ENCODE results near the gene RASA2.

RASA2 gene

DNA sequence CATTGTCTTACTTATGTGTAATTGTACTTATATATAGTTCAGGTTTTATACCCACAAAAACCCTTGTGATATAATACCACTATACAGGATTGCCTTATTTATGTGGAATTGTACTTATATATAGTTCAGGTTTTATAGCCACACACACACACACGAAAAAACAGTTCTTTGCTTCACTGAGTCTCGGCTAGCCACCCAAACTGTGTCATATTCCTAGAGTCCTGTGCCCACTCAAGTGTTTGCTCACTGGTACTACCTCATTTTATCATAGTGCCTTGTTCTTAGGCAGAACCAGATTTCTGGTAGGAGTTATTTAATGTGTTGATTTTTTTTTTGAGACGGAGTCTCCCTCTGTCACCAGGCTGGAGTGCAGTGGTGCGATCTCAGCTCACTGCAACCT, 12.5 kb downstream of the RASA2 start:
- H3K36me3 ChIP-seq (replicated peaks; ENCODE audit: insufficient read depth, low read length), result no peaks in the 10 kb centered on the region; the same call in 1 of the 2 replicates
- TF ChIP-seq EZH2phosphoT487 (IDR thresholded peaks at IDR 0.05; ENCODE audit: low read length) (no peak), EZH2 (optimal IDR thresholded peaks at IDR 0.05; ENCODE audit: low read depth, low read length) (no peak)
- TF ChIP-seq, protein P1, sequence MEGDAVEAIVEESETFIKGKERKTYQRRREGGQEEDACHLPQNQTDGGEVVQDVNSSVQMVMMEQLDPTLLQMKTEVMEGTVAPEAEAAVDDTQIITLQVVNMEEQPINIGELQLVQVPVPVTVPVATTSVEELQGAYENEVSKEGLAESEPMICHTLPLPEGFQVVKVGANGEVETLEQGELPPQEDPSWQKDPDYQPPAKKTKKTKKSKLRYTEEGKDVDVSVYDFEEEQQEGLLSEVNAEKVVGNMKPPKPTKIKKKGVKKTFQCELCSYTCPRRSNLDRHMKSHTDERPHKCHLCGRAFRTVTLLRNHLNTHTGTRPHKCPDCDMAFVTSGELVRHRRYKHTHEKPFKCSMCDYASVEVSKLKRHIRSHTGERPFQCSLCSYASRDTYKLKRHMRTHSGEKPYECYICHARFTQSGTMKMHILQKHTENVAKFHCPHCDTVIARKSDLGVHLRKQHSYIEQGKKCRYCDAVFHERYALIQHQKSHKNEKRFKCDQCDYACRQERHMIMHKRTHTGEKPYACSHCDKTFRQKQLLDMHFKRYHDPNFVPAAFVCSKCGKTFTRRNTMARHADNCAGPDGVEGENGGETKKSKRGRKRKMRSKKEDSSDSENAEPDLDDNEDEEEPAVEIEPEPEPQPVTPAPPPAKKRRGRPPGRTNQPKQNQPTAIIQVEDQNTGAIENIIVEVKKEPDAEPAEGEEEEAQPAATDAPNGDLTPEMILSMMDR (IDR thresholded peaks at IDR 0.05; ENCODE audit: low read length), result no peak
- no peaks in the 10 kb centered on the region for H3K9me2 ChIP-seq (replicated peaks; ENCODE audit: insufficient read depth, low read length)
- H3K79me2 ChIP-seq (ENCODE audit: low read length), result peaks cover 84% of the 10 kb centered on the region
- peak overlapping the region; percentile 41 for H3K4me3 ChIP-seq (ENCODE audit: low read length)
- H3K9me3 ChIP-seq (replicated peaks; ENCODE audit: insufficient read depth, low read length), result no peaks in the 10 kb centered on the region
- DNase-seq, result no peak
- peak overlapping the region; percentile 94 for H3K27ac ChIP-seq (ENCODE audit: low read length)
- no peaks in the 10 kb centered on the region for H3K27me3 ChIP-seq (replicated peaks; ENCODE audit: insufficient read depth, low read length)
- H3K4me2 ChIP-seq (ENCODE audit: low read depth, low read length), result peak overlapping the region; percentile 93
- H3K9ac ChIP-seq (ENCODE audit: low read length), result peak overlapping the region; percentile 63
- peaks cover 43% of the 10 kb centered on the region for H3K4me1 ChIP-seq (ENCODE audit: low read length)
- 0 out of 2 replicates have a peak, but pooled peaks cover 8% of the 10 kb centered on the region for H4K20me1 ChIP-seq (ENCODE audit: insufficient read depth, low read length)
- peaks cover 25% of the 10 kb centered on the region for H3F3A ChIP-seq (ENCODE audit: insufficient read depth, low read length)
- no peak overlapping the region for H2AFZ ChIP-seq (ENCODE audit: low read length)

DNA sequence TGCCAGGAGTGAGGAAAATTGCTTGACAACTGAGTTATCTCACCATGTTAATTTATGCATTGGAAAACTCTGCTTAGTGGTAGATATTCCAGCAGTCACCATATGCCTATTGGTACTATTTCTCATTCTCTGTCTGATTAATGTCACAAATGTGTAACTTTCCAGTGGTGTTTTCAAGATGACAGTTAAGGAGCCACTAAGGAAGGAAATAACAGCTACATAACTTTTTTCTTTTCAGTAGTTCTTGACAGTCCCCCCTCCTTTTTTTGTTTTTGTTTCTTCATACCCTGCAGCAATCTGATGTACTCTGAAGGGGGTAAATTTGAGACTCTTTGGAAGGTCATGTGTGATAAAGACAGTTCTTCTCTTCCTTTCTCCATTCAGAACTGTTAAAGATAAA, 13.1 kb downstream of the RASA2 start:
- Histone ChIP-seq H3K9me2 (replicated peaks; ENCODE audit: insufficient read depth, low read length) (no peaks in the 10 kb centered on the region), H2AFZ (ENCODE audit: low read length) (no peak overlapping the region), H3K27me3 (replicated peaks; ENCODE audit: insufficient read depth, low read length) (no peaks in the 10 kb centered on the region), H3K79me2 (ENCODE audit: low read length) (peaks cover 84% of the 10 kb centered on the region), H3K27ac (ENCODE audit: low read length) (peak overlapping the region; percentile 94; the same call in 1 of the 2 replicates), H3K4me2 (ENCODE audit: low read depth, low read length) (peak overlapping the region; percentile 93; the same call in 1 of the 2 replicates), H3K36me3 (replicated peaks; ENCODE audit: insufficient read depth, low read length) (no peaks in the 10 kb centered on the region; the same call in 1 of the 2 replicates), H4K20me1 (ENCODE audit: insufficient read depth, low read length) (0 out of 2 replicates have a peak, but pooled peaks cover 8% of the 10 kb centered on the region), H3K9ac (ENCODE audit: low read length) (no peak overlapping the region), H3K4me1 (ENCODE audit: low read length) (peaks cover 38% of the 10 kb centered on the region), H3F3A (ENCODE audit: insufficient read depth, low read length) (peaks cover 25% of the 10 kb centered on the region), H3K4me3 (ENCODE audit: low read length) (no peak overlapping the region), H3K9me3 (replicated peaks; ENCODE audit: insufficient read depth, low read length) (no peaks in the 10 kb centered on the region)
- TF ChIP-seq EZH2 (optimal IDR thresholded peaks at IDR 0.05; ENCODE audit: low read depth, low read length) (no peak), EZH2phosphoT487 (IDR thresholded peaks at IDR 0.05; ENCODE audit: low read length) (no peak)
- TF ChIP-seq, protein P1 (IDR thresholded peaks at IDR 0.05; ENCODE audit: low read length), result no peak
- DNase-seq, result no peak

DNA sequence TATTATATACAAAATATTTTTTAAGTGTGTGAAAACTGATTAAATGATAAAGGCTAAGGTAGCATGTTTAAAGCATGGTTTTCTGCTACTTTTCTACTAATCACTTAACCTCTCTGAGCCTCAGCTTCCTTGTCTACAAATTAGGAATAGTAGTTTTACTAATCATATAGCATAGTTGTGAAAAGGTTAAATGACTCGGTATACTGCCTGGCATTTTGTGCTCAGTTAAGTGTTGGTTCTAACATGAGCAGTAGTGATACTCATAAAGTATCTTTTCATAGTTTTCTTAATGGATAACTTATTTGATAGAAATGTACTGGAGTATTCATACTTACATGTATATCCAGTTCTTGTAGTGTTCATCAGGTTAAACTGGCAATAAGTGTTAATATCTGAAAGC, 13.6 kb downstream of the RASA2 start:
- no peak for DNase-seq
- H3K9ac ChIP-seq (ENCODE audit: low read length), result no peak overlapping the region
- no peaks in the 10 kb centered on the region for H3K27me3 ChIP-seq (replicated peaks; ENCODE audit: insufficient read depth, low read length)
- H3K4me3 ChIP-seq (ENCODE audit: low read length), result no peak overlapping the region
- peaks cover 84% of the 10 kb centered on the region for H3K79me2 ChIP-seq (ENCODE audit: low read length)
- H4K20me1 ChIP-seq (ENCODE audit: insufficient read depth, low read length), result 0 out of 2 replicates have a peak, but pooled peaks cover 8% of the 10 kb centered on the region
- H2AFZ ChIP-seq (ENCODE audit: low read length), result no peak overlapping the region
- no peak overlapping the region for H3K27ac ChIP-seq (ENCODE audit: low read length)
- no peaks in the 10 kb centered on the region for H3K9me3 ChIP-seq (replicated peaks; ENCODE audit: insufficient read depth, low read length)
- peaks cover 35% of the 10 kb centered on the region for H3K4me1 ChIP-seq (ENCODE audit: low read length)
- no peaks in the 10 kb centered on the region; the same call in 1 of the 2 replicates for H3K36me3 ChIP-seq (replicated peaks; ENCODE audit: insufficient read depth, low read length)
- TF ChIP-seq, protein P1 (IDR thresholded peaks at IDR 0.05; ENCODE audit: low read length), result no peak
- TF ChIP-seq EZH2phosphoT487 (IDR thresholded peaks at IDR 0.05; ENCODE audit: low read length), result no peak
- no peak for TF ChIP-seq EZH2 (optimal IDR thresholded peaks at IDR 0.05; ENCODE audit: low read depth, low read length)
- no peaks in the 10 kb centered on the region for H3K9me2 ChIP-seq (replicated peaks; ENCODE audit: insufficient read depth, low read length)
- H3F3A ChIP-seq (ENCODE audit: insufficient read depth, low read length), result peaks cover 25% of the 10 kb centered on the region
- no peak overlapping the region for H3K4me2 ChIP-seq (ENCODE audit: low read depth, low read length)
